Breast epithelium (tissue), 3 donors: ENCODE data around the gene TYSND1.

Source experiments
- CTCF ChIP-seq, 3 donors: fragments of 450-650 bp; IDR thresholded peaks; one replicate each; pipeline ENCODE4 v1.5.1; 2016 to 2017; ENCODE audit warnings: antibody characterized with exemption in 3 of 3, mild to moderate bottlenecking in 3 of 3, moderate library complexity in 3 of 3
- POLR2A ChIP-seq: fragments of 450-650 bp; IDR thresholded peaks from one replicate; pipeline ENCODE4 v1.6.1; 2016; ENCODE audit warnings: antibody characterized with exemption, mild to moderate bottlenecking, moderate library complexity
- POLR2AphosphoS5 ChIP-seq, 3 donors: sonication (generic); formaldehyde crosslinking; IDR thresholded peaks; one replicate each; pipeline ENCODE4 v1.6.1; 2017; ENCODE audit warnings: antibody characterized with exemption in 3 of 3

GRCh38 chr10:70119623-70120022, 26.9 kb downstream of the TYSND1 start:
- TF ChIP-seq CTCF (IDR thresholded peaks at IDR 0.05), result no peak
- TF ChIP-seq POLR2A, result no peak
- TF ChIP-seq POLR2AphosphoS5 (IDR thresholded peaks at IDR 0.05), result no peak
